ENCODE data around the gene NFATC2.

The NFATC2 gene

DNA sequence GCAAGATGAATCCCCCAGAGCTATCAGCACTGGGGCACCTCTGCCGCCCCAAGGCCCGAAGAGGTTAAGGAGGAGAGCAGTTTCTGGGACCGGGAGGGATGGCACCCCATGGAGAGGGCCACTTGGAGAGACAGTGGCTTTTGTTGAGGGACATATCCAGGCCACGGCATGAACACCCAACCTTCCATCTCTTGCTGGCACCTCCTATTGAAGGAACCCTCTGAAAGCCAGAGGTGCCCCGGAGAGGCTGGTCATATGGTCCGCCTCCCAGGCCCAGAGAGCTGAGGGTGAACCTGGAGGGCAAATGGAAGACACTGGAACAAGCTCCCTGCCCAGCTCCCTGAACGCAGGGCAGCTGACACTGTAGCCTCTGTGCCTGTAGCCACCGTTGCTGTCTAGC lies 167.0 kb downstream of the NFATC2 start:
- no peak for TF ChIP-seq CTCF (IDR thresholded peaks at IDR 0.05; ENCODE audit: borderline replicate concordance, control extremely low read depth, extremely low read depth, insufficient read depth, missing control alignments)
- DNase-seq (ENCODE audit: low spot score) = no peak
- in situ Hi-C loops (cut with MboI; ENCODE audit: low sequenced_read_pairs, unreplicated experiment) = loop anchor here (10.0 kb wide), 2 partner anchors 219 to 249 kb away; no protein-coding TSS in a partner anchor

- in situ Hi-C loops (cut with MboI; ENCODE audit: low sequenced_read_pairs, unreplicated experiment) = loop anchor here (10.0 kb wide), 2 partner anchors 220 to 250 kb away; no protein-coding TSS in a partner anchor
- TF ChIP-seq CTCF (IDR thresholded peaks at IDR 0.05; ENCODE audit: borderline replicate concordance, control extremely low read depth, extremely low read depth, insufficient read depth, missing control alignments) = no peak
Observed at GRCh38 chr20:51374961-51375360, 167.6 kb downstream of the NFATC2 start.

DNA sequence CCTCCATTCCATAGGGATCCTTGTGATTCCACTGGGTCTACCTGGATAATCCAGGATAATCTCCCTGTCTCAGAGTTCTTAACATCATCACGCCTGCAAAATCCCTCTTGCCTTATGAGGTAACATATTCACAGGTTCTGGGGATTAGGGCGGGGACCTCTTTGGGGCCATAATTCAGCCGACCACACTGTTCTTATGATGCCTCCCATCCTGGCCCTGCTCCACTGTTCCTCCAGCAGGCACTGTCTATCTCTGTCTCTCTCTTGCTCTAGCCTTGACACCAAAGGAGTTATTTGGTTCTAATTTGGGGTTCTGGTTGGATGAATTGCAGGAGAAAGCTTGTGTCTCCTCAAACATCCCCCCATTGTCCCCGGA lies 168.1 kb downstream of the NFATC2 start:
- no peak for TF ChIP-seq CTCF (IDR thresholded peaks at IDR 0.05; ENCODE audit: borderline replicate concordance, control extremely low read depth, extremely low read depth, insufficient read depth, missing control alignments)
- in situ Hi-C loops (cut with MboI; ENCODE audit: low sequenced_read_pairs, unreplicated experiment) = loop anchor here (10.0 kb wide), 2 partner anchors 220 to 250 kb away; no protein-coding TSS in a partner anchor
- no peak for DNase-seq (ENCODE audit: low spot score)

More at GRCh38 chr20:51374961-51375360, 167.6 kb downstream of the NFATC2 start:
- no peak for DNase-seq (ENCODE audit: low spot score)

- no peak for DNase-seq (ENCODE audit: low spot score)
- TF ChIP-seq CTCF (IDR thresholded peaks at IDR 0.05; ENCODE audit: borderline replicate concordance, control extremely low read depth, extremely low read depth, insufficient read depth, missing control alignments) = no peak
- in situ Hi-C loops (cut with MboI; ENCODE audit: low sequenced_read_pairs, unreplicated experiment) = loop anchor here (10.0 kb wide), 2 partner anchors 221 to 251 kb away; no protein-coding TSS in a partner anchor
Observed at GRCh38 chr20:51373713-51374455, 168.6 kb downstream of the NFATC2 start.

- DNase-seq (ENCODE audit: low spot score) = no peak
- no peak for TF ChIP-seq CTCF (IDR thresholded peaks at IDR 0.05; ENCODE audit: borderline replicate concordance, control extremely low read depth, extremely low read depth, insufficient read depth, missing control alignments)
- in situ Hi-C loops (cut with MboI; ENCODE audit: low sequenced_read_pairs, unreplicated experiment) = loop anchor here (10.0 kb wide), 2 partner anchors 222 to 252 kb away; no protein-coding TSS in a partner anchor
Observed at GRCh38 chr20:51372966-51373365, 169.6 kb downstream of the NFATC2 start.

DNA sequence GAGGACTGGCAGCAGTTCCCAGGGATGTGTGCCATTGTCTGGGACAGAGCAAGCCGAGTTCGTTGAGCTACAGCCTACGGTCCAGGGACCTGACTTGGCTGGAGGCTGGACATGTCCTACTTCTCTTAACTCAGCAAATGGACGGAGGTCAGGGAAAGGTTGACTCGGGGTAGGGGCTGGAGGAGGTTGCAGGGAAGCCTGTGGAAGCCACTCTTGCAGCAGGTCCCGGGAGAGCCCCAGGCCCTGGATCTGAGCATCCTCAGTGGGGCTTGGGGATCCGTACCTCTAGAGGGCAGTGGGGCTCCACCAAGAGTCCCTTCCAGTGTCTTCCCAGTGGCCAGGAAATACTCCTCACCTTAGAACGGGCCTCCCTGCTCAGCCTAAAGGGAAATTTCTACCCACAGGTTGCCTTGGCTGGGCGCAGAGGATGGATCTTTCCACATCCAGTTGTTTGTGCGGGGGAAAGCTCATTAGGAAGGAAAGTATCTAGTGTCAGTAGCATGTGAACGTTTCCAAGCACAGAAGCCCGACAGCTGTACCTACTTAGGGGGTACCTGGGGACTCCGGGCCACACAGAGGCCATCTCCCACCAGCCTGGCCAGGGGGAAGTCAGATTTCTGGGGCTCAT lies 170.2 kb downstream of the NFATC2 start:
- peak; percentile 85 for DNase-seq (ENCODE audit: low spot score)
- in situ Hi-C loops (cut with MboI; ENCODE audit: low sequenced_read_pairs, unreplicated experiment) = loop anchor here (10.0 kb wide), 2 partner anchors 223 to 253 kb away; no protein-coding TSS in a partner anchor
- TF ChIP-seq CTCF (IDR thresholded peaks at IDR 0.05; ENCODE audit: borderline replicate concordance, control extremely low read depth, extremely low read depth, insufficient read depth, missing control alignments) = peak; percentile 64
